Activated T-helper 1 cell treated with Interleukin-2 at 50 U/mL for 16 hours (primary cell): ENCODE measurements around the gene PDE11A.
"Not testable (repeated sequence)": the region's sequence is repeated elsewhere in the genome, so short reads cannot be mapped to it uniquely, and the experiment has no call there.

Experiments used
- DNase-seq: peaks from one replicate; pipeline ENCODE4 v3.0.0-alpha.2; 2020; ENCODE audit warnings: low read depth

PDE11A gene

GRCh38 chr2:177881921-177882320, 190.7 kb downstream of the PDE11A start:
- no peak for DNase-seq

DNA sequence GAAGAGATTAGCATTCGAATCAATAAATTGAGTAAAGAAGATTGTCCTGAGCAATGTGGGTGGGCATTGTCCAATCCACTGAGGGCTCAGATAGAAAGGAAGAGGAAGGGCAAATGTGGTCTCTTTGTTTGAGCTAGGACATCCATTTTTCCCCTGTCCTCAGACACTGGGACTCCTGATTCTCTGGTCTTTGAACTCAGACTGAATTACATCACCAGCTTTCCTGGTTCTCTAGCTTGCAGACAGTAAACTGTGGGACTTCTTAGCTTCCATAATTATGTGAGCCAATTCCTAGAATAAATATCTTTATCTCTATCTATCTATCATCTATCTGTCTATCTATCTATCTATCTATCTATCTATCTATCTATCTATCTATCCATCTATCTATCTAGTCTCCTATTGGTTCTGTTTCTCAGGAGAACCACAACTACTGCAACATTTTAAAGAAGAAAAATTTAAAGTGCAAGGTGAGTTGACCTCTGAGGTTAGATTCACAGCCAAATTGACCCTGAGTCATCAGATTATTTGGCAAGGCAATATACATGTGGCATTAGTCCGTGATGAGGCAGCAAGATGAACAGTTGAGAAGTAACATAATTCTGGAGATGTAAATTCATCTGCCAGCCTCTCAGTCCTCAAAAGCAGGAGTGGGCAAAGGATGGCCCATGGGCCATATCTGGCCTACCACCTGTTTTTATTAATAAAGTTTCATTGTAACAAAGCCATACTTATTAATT, 191.4 kb downstream of the PDE11A start:
- DNase-seq: no peak

DNA sequence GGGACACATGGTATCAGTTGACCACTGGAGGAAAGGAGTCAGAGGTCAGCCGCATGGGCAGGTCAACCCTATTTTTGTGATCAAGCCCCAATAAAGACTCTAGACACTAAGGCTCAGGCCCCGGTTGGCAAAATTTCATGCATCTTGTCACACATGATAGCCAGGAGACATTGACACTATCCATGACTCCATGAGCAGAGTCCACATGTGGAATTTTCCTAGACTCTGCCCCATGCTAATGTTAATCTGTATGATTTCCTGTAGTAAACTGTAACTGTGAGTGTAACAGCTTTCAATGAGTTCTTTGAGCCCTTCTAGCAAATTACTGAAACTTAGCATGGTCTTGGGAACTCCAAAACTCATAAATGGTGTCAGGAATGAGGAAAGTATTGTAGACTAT, 192.3 kb downstream of the PDE11A start:
- DNase-seq: no peak

DNA sequence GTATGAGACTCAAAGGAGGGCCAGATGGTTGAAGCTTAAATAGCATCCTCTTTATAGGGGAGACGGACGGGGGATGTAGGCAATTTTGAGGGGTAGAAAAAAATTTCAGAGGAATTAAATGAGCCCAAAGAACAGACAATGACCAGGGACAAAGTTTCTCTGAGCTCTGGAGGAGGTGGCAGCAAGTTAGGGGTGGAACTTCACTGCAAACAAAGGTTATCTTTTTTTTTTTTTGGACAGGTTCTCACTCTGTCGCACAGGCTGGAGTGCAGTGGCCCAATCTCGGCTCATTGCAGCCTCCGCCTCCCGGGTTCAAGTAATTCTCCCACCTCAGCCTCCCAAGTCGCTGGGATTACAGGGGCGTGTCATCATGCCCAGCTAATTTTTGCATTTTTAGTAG, 195.6 kb downstream of the PDE11A start:
- no peak for DNase-seq

DNA sequence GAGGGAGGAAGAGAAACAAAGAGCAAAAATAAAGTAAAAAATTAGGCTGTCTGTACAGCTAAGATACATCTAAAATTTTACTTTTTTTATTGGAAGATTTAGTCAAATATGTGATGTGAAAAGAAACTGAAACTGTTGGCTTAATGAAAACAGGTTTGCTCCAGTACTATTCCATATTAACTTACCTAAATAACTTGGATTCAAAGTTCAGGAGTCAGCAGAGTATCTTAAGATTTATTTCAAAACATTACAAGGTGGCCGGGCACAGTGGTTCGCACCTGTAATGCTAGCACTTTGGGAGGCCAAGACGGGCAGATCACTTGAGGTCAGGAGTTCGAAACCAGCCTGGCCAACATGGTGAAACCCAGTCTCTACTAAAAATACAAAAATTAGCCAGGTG, 197.9 kb downstream of the PDE11A start:
- no peak for DNase-seq

GRCh38 chr2:177873915-177874314, 198.7 kb downstream of the PDE11A start:
- DNase-seq: no peak

DNA sequence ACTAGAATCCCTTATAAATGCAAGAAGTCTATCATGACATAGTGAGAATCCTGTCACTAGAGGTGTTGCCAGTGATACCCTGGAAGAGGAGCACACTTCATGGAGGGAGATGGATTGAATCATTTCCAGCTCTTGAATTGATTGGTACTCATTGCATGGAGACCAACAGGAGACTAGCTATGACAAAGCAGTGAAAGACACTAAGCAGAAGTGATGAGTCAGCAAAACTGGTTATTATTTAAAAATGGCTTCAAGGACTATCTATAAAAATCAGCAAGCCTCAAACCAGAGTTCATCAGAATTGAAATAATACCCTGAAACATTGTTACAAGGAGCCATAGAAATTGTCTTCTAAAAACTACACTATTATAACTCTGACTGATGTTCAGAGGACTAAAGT, 200.3 kb downstream of the PDE11A start:
- DNase-seq: no peak

DNA sequence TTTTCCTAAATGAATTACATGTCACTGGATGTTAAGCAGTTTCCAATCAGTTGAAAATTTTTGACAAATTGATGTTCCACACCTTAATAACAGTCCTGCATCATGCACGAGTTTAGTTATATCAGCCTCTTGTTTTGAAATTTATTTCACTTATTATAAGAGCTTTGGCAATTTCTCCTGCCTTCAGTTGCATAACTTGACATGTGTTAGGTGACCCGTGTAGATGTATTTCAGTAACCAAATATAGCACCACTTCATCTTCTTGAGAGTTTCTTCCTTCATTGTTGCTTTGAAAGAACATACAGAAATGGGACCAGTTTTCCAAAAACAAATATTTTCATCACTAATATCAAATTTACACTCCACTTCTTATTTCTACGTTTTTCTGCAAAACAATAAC, 202.7 kb downstream of the PDE11A start:
- DNase-seq: no peak

- DNase-seq: no peak
Measured at GRCh38 chr2:177869209-177869608, 203.4 kb downstream of the PDE11A start.

DNA sequence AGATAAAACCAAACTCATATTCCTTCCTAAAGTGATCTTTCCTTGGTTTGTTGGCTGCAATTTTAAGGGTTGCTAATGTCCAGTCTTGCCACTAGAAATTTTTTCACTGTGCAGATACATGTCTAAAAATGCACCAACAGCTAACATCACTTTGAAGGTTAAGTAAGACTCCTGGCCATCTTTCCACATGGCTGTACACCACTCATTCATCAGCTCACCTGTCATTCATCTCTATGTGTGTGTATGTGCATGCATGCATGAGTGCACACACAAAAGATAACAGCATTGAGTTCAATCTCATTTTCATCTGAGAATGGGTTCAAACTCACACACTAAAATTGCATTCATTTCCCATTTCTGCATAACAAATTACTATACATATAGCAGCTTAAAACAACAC, 203.8 kb downstream of the PDE11A start:
- no peak for DNase-seq

GRCh38 chr2:177857538-177857937, 215.0 kb downstream of the PDE11A start:
- no peak for DNase-seq

DNA sequence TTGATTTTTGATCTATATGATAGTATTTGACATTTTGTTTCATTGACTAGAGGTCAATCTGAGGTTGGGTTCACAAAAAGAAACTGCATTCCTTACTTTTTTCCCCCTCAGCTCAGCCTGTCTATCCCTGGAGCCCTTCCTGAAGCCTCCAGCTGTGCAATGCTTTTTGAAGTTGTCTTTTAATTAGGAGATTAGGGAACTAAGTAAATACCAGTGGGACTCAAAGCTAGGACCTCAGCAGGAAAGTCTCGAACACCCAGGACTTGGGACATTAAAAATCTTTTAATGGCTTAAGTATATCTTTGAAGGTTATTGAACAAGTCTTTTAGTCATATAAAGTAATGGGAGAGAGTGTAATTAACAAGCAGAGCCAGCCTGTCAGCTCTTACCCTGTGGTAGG, 220.2 kb downstream of the PDE11A start:
- no peak for DNase-seq

- DNase-seq: no peak
Measured at GRCh38 chr2:177843188-177843587, 229.4 kb downstream of the PDE11A start.

- DNase-seq: no peak
Measured at GRCh38 chr2:177842243-177842642, 230.3 kb downstream of the PDE11A start.

DNA sequence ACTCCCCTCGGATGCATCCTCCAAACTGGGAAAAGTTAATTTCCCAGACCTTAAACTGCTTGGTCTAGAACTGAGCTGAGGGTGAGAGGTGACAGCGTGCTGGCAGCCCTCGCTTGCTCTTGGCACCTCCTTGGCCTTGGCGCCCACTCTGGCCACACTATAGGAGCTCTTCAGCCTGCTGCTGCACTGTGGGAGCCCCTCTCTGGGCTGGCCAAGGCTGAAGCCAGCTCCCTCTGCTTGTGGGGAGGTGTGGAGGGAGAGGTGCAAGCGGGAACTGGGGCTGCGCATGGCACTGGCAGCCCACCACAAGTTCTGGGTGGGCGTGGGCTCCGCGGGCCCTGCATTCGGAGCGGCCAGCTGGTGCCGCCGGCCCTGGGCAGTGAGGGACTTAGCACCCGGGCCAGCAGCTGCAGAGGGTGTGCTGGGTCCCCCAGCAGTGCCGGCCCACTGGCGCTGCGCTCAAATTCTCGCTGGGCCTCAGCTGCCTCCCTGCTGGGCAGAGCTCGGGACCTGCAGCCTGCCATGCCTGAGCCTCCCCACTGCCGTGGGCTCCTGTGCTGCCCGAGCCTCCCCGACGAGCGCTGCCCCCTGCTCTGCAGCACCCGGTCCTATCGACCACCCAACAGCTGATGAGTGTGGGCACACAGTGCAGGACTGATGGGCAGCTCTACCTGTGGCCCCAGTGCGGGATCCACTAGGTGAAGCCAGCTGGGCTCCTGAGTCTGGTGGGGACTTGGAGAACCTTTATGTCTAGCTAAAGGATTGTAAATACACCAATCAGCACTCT, 237.0 kb downstream of the PDE11A start:
- not testable (repeated sequence) for DNase-seq

- DNase-seq: no peak
Measured at GRCh38 chr2:177832611-177833433, 239.8 kb downstream of the PDE11A start.

- DNase-seq: no peak
Measured at GRCh38 chr2:177830881-177831386, 241.6 kb downstream of the PDE11A start.

GRCh38 chr2:177828557-177828956, 244.0 kb downstream of the PDE11A start:
- DNase-seq: no peak

DNA sequence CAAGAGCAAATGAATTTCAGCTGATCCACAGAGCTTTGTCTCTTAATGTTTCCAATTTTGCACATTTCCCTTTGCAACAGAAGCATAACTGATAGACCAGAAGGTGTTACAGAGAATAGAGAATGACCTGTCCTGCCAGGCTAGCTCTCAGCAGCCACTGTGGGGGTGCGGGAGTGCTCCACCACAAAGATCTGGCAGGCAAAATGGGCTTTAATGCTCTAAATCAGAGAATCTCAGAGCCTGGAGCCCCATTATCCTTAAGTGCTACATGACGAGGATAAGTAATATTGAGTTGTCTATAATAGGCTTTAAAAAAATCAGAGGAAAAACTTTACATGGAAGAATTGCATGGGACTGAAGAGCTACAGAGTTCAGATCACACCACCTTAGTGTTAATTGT, 245.7 kb downstream of the PDE11A start:
- DNase-seq: no peak

GRCh38 chr2:177822941-177823340, 249.6 kb downstream of the PDE11A start:
- no peak for DNase-seq

GRCh38 chr2:177818412-177818811, 254.2 kb downstream of the PDE11A start:
- DNase-seq: no peak

GRCh38 chr2:177817300-177817699, 255.3 kb downstream of the PDE11A start:
- DNase-seq: no peak

DNA sequence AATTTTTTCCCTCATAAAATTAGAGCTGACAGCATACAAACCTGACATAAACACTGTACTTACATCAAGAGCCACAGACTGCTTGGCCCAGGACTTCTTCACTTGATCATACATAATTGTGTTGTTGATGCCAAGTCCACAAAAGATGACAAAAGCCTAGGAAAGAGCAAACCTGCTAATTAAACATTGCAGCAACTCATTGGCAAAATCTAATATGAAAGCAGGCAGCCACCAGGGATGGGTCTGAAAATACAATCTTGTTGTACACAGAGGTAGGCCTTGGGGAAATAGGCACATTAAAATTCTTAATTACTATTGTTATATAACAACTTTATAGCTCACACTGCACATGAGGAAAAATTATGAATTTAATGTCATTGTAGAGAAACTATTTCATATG, 255.8 kb downstream of the PDE11A start:
- DNase-seq: no peak
